Adrenal gland (tissue), 19 donors: ENCODE data around the gene LANCL2. TPM values are rescaled to one million over a fixed set of nuclear protein-coding genes. Genes with fewer than 3 reads are reported as not detected.

ENCODE experiments used
- DNase-seq, 7 donors: peaks; one replicate each; pipeline ENCODE4 v3.0.0-alpha.2; 2019 to 2020
- H3K27ac ChIP-seq, 5 donors: fragments of 200-600 bp; sonication (generic) in 4 of 5; 1 replicate in 3 of 5; 2 replicates in 2 of 5; pipeline versions ENCODE4 v1.5.1 to v1.8.0; 2016 to 2020; ENCODE audit warnings: mild to moderate bottlenecking in 1 of 5
- H3K27me3 ChIP-seq: fragments of 200-600 bp; 2 replicates; pipeline ENCODE4 v1.8.0; 2021
- H3K36me3 ChIP-seq, 2 donors: fragments of 200-600 bp; replicated peaks in 1 of 2; 1 replicate in 1 of 2; 2 replicates in 1 of 2; pipeline versions ENCODE4 v1.5.1 to v1.8.0; 2018 to 2022
- H3K4me1 ChIP-seq, 2 donors: fragments of 200-600 bp; replicated peaks in 1 of 2; 1 replicate in 1 of 2; 2 replicates in 1 of 2; pipeline versions ENCODE4 v1.5.1 to v1.8.0; 2018 to 2021
- H3K4me3 ChIP-seq, 4 donors: fragments of 200-600 bp; sonication (generic) in 3 of 4; one replicate each; pipeline ENCODE4 v1.5.1; 2016 to 2018
- H3K9me3 ChIP-seq, 3 donors: fragments of 200-600 bp; sonication (generic) in 1 of 3; replicated peaks in 1 of 3; 1 replicate in 2 of 3; 2 replicates in 1 of 3; pipeline versions ENCODE4 v1.5.1 to v1.8.0; 2016 to 2021
- CTCF ChIP-seq, 6 experiments: fragments of 450-650 bp in 4 of 6; fragments of 200-600 bp in 2 of 6; sonication (generic) in 1 of 6; IDR thresholded peaks; 1 replicate in 5 of 6; 2 replicates in 1 of 6; pipeline versions ENCODE4 v1.5.1 to v1.8.0; 2016 to 2021; ENCODE audit warnings: antibody characterized with exemption in 6 of 6, mild to moderate bottlenecking in 2 of 6, moderate library complexity in 1 of 6
- POLR2A ChIP-seq, 2 donors: fragments of 450-650 bp; IDR thresholded peaks; one replicate each; pipeline ENCODE4 v1.6.1; 2017; ENCODE audit warnings: antibody characterized with exemption in 2 of 2, mild to moderate bottlenecking in 2 of 2, moderate library complexity in 1 of 2
- WGBS, 4 donors: extraction: QIAGEN DNeasy Blood & Tissue Kit in 2 of 4; methylation state at CpG; one replicate each; pipeline versions ENCODE4 v1.1.5 to v1.1.7; 2013 to 2017; 5-methylcytosine and 5-hydroxymethylcytosine counted together
- intact Hi-C, 2 donors: fragments of 100-400 bp; cut with DNase I; formaldehyde crosslinking; loops; one replicate each; pipeline versions ENCODE4 v1.14.1 to v1.15.0; 2022 to 2023
- long read RNA-seq, 10 donors: library from polyadenylated mRNA in 3 of 10; unstranded in 2 of 10; stranded (forward) in 1 of 10; transcript quantifications; one replicate each; pipeline ENCODE4 v2.0.0 and lab custom pipeline, GENCODE V29; 2021 to 2026
- polyA plus RNA-seq, 3 donors: library from polyadenylated mRNA; stranded (reverse); fragments of 200-250 nt in 2 of 3; fragments of 350-450 nt in 1 of 3; fragmentation: Illumina TruSeq in 1 of 3; extraction: RNeasy Lipid Tissue Mini Kit (QIAGEN cat#74804) in 1 of 3; gene quantifications; one replicate each; pipeline ENCODE4 v1.2.3, GENCODE V29; 2013 to 2014
- total RNA-seq, 9 donors: library from RNA; depleted of rRNA in 4 of 9; stranded (reverse); fragments of >200 nt in 4 of 9; fragments of 120-200 nt in 1 of 9; fragmentation: NEBNext Ultra II Directional in 1 of 9; extraction: Animal tissue kit (Norgen Biotek cat#: 25700) in 1 of 9; gene quantifications; one replicate each; pipeline versions ENCODE4 v1.1.0 to v1.2.4, GENCODE V29; 2013 to 2023
- donor health status: healthy with polysubstance abuse.
- donor health status: Bipolar disorder and iron deficiency.
- donor health status: DM: yes; HTN: yes; CAD: no.
- donor health status: DM: no; HTN: no; CAD: no.
- donor health status: DM: no; HTN: no; CAD: no.
- donor health status: DM: yes; HTN: yes; CAD: no.

LANCL2 gene
- total RNA-seq (10 to 100 TPM; 10.6 to 28.1 (median 18.1) TPM), polyA plus RNA-seq (10 to 100 TPM; 10.5 to 21.0 (median 18.1) TPM)
- long read RNA-seq, donor 1, full-length matches to known transcripts, result 4 of 4 reads
- long read RNA-seq, donor 1, partial matches to known transcripts, result 0 of 4 reads
- long read RNA-seq, donor 1, other reads (novel, unspliced or antisense), result 0 of 4 reads
- long read RNA-seq, donor 2, full-length matches to known transcripts, result 3 of 3 reads
- long read RNA-seq, donor 2, partial matches to known transcripts, result 0 of 3 reads
- long read RNA-seq, donor 2, other reads (novel, unspliced or antisense), result 0 of 3 reads
- long read RNA-seq, donor 3, full-length matches to known transcripts, result 5 of 5 reads
- long read RNA-seq, donor 3, partial matches to known transcripts, result 0 of 5 reads
- long read RNA-seq, donor 3, other reads (novel, unspliced or antisense), result 0 of 5 reads
- long read RNA-seq, donor 4, full-length matches to known transcripts, result 8 of 10 reads
- long read RNA-seq, donor 4, partial matches to known transcripts, result 1 of 10 reads
- long read RNA-seq, donor 4, other reads (novel, unspliced or antisense), result 1 of 10 reads
- long read RNA-seq, donor 5, full-length matches to known transcripts, result 19 of 22 reads
- long read RNA-seq, donor 5, partial matches to known transcripts, result 1 of 22 reads
- long read RNA-seq, donor 5, other reads (novel, unspliced or antisense), result 2 of 22 reads
- long read RNA-seq, donor 6, full-length matches to known transcripts, result 3 of 8 reads
- long read RNA-seq, donor 6, partial matches to known transcripts, result 1 of 8 reads
- long read RNA-seq, donor 6, other reads (novel, unspliced or antisense), result 4 of 8 reads
- long read RNA-seq, donor 7, full-length matches to known transcripts, result 4 of 4 reads
- long read RNA-seq, donor 7, partial matches to known transcripts, result 0 of 4 reads
- long read RNA-seq, donor 7, other reads (novel, unspliced or antisense), result 0 of 4 reads
- long read RNA-seq, donor 8, full-length matches to known transcripts, result 7 of 7 reads
- long read RNA-seq, donor 8, partial matches to known transcripts, result 0 of 7 reads
- long read RNA-seq, donor 8, other reads (novel, unspliced or antisense), result 0 of 7 reads
- long read RNA-seq, donor 9, full-length matches to known transcripts, result 4 of 4 reads
- long read RNA-seq, donor 9, partial matches to known transcripts, result 0 of 4 reads
- long read RNA-seq, donor 9, other reads (novel, unspliced or antisense), result 0 of 4 reads
- long read RNA-seq, donor 10, full-length matches to known transcripts, result 1 of 1 reads
- long read RNA-seq, donor 10, partial matches to known transcripts, result 0 of 1 reads
- long read RNA-seq, donor 10, other reads (novel, unspliced or antisense), result 0 of 1 reads

GRCh38 chr7:55365205-55365674 is at the start of gene LANCL2:
LANCL2 (plus strand) TSS chr7:55365337; CDS start chr7:55366026, 689 bp downstream.
- TF ChIP-seq POLR2A (IDR thresholded peaks at IDR 0.05), result no peak
- TF ChIP-seq CTCF (IDR thresholded peaks at IDR 0.05), result peak in 1 of 6 experiments; percentile 8
- H3K36me3 ChIP-seq, result no peaks in the 10 kb centered on the region
- intact Hi-C loops, result loop anchor here in 1 of 2 donors (10.0 kb wide), 1 partner anchor 90 kb away; no protein-coding TSS in a partner anchor
- H3K4me3 ChIP-seq, result peak within 1 kb of the TSS; percentile 60 to 99 (median 94)
- H3K4me1 ChIP-seq, result peaks cover 8 to 20% of the 10 kb centered on the region in 2 donors
- H3K27ac ChIP-seq, result peak within 1 kb of the TSS; percentile 96 to 100 (median 98)
- H3K9me3 ChIP-seq, result no peaks in the 10 kb centered on the region
- 0 to 1% (median 0%) methylated on average over 16 to 28 of the region's 28 CpGs for WGBS, 4 donors
- DNase-seq, result peak in 4 of 7 donors; percentile 50 to 74 (median 57)
- no peaks in the 10 kb centered on the region for H3K27me3 ChIP-seq

GRCh38 chr7:55325371-55325792 is 39.8 kb upstream of the LANCL2 start:
- H3K4me1 ChIP-seq, result no peaks in the 10 kb centered on the region
- no peaks in the 10 kb centered on the region for H3K9me3 ChIP-seq
- DNase-seq, result peak in 6 of 7 donors; percentile 38 to 77 (median 46)
- H3K4me3 ChIP-seq, result no peak overlapping the region
- no peaks in the 10 kb centered on the region for H3K36me3 ChIP-seq
- no peak overlapping the region for H3K27ac ChIP-seq
- intact Hi-C loops, result no loop called here
- 32 to 50% (median 45%) methylated on average over 4 to 5 of the region's 5 CpGs for WGBS, 4 donors
- TF ChIP-seq POLR2A (IDR thresholded peaks at IDR 0.05) (no peak), CTCF (IDR thresholded peaks at IDR 0.05) (no peak)
- H3K27me3 ChIP-seq, result no peaks in the 10 kb centered on the region

- no peak for DNase-seq
- Histone ChIP-seq H3K4me3 (no peak overlapping the region), H3K9me3 (no peaks in the 10 kb centered on the region), H3K27me3 (no peaks in the 10 kb centered on the region), H3K27ac (no peak overlapping the region), H3K36me3 (no peaks in the 10 kb centered on the region), H3K4me1 (no peaks in the 10 kb centered on the region)
- intact Hi-C loops, result no loop called here
- no peak for TF ChIP-seq CTCF (IDR thresholded peaks at IDR 0.05)
- no peak for TF ChIP-seq POLR2A (IDR thresholded peaks at IDR 0.05)
- WGBS, 4 donors, result 52 to 56% (median 54%) methylated on average over 11 of the region's 11 CpGs
Observed at GRCh38 chr7:55326081-55326835, 38.9 kb upstream of the LANCL2 start.
